NOMO-1 (cell line): ENCODE results near the gene ICA1.
"Not testable (repeated sequence)": the region's sequence is repeated elsewhere in the genome, so short reads cannot be mapped to it uniquely, and the experiment has no call there.

Experiments
- DNase-seq, 2 experiments: peaks; one replicate each; lab custom pipeline; 2025; ENCODE audit not compliant: unreplicated experiment in 2 of 2; lab: John Stamatoyannopoulos, UW

The ICA1 gene

DNA sequence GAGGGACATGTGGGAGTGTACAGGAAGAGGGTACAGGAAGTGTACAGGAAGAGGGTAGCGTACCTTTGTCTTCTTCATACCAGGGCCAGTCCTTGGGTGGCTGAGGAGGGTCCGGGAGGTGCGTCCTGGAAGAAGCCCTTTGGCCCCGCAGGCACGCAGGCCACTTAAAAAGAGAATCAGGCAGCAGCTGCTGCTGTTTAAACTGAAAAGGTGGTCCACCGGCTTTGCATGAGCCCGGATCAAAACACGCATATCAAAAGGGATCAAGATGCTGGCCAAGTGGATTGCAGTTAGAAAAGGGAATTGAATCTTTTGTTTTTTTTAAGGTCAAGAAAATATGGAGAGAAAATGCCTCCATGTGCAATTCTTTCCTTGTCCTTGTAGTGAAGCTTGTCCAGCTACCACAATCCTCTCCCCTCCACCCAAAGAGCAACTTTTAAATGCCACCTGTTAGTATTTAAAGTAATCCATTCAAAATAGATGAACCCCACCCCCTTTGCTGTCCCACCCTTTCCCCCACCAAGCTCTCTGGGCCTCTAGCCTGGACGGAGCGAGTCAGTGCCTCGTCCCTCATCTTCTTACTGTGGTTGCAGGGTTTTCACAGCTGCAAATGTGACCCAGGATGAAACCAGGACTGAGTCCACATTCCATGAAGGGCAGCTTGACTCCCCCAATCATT is 150.5 kb downstream of the ICA1 start:
- no peak for DNase-seq

DNA sequence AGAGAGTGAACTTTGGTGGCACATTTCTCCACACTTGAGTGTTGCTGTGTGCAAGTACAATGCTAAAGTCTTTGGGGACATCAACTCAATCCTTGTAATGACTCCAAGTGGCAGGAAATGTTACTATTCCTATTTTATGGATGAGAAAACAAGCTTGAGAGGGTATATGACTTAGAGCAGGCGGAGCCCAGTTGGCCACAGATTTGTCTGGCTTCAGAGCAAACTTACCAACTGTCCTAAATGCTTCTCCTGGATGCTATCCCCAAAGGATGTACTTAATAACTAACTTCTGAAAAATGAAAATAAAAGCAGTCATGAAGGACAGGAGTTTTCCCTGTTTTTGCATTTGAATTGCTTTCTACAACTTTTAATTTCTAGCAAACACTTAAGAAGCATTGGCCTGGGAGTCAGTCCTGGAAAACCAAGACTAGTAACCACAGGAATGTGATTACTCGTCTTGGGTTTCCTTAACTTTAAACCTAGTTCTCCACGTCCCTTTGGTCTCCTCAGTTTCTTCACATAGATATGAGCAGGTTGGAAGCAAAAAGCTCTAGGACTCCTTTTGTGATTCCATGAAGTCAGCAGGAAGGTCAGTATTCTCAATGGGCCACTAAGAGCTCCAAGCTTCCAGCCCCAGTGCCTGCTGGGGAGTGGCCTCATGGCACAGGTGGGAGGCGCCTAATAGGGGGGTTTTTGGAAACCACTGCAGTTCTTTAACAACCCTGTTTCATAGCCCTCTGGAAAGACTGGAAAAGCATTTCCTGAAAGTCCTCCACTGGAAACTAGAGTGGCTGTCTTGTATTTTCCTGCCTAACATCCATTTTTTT is 152.6 kb downstream of the ICA1 start:
- no peak for DNase-seq

DNA sequence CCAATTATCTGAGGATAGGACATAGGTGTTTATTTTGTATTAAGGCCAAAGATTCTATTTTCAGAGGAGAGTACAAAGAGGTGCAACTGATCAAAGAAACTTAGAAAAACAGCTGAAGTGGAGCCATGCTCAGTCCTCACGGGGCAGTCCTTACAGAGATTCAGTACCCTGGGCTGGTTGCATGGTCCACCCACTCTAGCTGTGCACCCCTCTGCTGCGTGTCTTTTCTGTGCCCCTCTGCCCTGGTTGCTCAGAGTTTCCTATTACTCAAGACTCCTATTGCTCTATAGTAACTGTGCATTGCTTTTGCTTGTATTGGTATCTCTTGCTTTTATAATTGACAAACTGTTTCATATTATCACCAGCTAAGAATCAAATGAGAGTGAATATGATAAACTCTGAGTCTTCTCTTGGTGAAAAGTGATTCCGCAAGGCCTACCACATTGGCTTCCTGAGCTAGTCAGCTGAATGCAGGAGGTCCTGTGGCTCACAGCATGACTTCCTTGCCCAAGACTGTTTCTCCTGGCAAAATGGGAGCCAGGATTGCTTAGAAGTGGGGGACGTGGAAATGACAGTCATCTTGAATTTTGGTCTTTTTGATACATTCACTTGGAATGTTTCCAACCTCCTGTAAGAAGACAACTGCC is 156.4 kb downstream of the ICA1 start:
- DNase-seq = no peak

DNA sequence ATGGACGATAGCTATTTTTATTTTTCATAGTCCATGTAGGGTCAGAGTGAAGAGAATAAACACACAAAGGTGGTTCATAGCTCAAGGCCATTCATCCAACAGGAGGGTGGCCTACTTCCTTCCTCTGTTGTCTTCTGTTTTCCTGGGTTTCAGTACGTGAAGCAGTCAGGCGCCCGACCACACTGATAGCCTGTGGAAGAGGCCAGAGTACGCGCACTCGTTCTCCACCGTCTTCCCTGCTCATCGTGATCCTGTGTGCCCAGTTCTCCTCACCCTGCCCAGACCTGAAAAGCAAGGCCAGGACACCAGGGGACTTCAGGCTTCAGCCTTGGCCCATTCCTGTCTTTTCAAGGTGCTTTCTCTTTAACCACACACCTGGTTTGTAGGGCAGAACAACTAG is 158.7 kb downstream of the ICA1 start:
- DNase-seq = no peak

DNA sequence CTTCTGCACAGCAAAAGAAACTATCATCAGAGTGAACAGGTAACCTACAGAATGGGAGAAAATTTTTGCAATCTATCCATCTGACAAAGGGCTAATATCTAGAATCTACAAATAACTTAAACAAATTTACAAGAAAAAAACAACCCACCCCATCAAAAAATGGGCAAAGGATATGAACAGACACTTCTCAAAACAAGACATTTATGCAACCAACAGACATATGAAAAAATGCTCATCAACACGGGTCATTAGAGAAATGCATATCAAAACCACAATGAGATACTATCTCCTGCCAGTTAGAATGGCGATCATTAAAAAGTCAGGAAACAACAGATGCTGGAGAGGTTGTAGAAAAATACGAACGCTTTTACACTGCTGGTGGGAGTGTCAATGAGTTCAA is 160.7 kb downstream of the ICA1 start:
- not testable (repeated sequence) for DNase-seq

DNA sequence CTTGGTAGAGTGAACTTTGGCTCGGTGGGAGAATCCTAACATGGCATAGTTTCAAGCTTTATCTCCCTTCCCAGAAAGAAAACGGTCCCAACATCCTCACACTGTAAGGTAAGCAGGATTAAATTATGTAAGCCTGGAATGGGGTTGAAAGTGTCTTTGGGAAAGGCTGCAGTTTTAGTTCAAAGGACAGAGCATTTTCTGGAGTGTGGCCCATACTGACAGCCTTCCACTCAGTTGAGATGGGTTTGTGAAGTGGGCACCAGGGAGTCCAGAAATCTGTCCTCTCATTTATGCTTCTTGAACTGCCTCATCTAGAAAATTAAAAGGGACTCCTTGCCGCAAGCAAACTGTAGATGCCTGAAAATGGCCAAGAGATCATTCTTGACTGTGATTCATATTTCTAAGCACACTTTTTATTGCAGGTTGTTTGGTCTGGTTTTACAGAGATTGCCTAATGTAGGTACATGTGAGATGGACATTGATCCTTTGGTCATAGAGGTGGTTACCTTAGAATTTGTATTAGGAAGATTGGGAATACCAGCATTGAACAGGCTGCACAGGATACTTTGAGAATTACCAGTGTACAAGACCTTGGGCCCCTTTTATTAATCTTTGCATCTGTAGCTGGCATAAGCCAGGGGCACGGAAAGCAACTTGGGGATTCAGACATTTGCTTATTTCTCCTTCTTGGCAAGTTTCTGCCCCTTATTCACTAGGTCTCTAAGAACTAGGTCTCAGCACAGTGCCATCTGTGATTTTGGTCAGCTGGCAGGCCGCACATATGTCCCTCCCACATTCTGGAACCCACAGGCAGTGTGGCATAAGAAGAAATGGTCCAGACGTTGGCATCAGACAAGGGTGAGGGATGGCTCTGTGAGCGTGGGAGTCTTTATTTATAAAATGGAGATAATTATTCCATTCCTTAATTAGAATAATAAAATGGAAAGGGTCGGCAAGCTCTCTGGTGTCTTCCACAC is 167.5 kb downstream of the ICA1 start:
- DNase-seq = no peak

DNA sequence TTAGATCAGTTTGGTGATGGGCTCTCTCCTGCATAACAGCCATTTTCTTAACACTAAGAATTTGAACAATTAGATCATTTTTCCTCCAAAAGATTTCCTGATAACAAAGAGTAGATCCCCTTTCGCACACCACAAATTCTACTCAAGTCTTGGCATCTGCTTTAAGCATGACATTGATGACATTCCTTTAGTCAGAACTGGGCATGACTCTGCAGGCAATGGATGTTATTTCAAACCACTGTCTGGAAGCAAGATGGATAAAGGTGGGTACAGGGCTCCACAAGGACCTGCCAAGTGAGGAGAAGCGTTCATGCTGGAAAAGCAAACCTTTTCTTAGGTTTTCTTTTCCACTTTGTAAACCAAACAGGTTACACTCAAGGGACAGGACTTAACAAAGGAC is 169.8 kb downstream of the ICA1 start:
- no peak for DNase-seq

DNA sequence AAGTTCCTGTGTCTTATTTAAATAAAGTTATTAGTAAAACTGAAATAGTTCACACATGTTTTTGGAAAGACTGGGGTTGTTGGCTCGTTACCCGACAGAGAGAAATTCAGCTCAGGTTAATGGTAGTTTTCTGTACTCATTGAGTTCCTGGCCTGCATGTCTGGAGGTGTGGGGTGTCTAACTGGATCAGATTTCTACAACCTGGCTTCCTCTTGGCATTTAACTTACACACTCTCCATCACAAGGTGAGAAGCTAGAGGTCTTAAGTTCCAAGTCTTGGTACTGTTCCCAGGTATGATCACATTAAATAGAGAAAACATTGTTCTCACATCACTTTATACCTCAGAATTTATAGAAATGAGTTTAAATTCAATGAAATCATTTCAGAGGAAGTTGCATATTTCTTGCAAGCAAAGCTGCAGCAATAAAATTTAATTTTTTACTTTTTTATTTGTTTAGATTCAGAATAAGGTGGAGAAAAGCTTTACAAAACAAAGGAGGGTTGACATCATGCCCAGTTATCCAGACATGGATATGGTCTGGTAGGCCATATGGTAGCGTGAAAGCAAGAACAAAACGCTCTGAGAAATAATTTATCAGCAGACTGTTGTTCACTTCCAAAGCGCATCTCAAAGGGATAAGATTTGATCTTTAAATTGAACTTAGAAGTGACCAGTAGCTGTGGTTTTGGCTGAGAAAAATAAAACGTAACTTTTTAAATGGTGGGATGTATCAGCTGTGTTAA is 172.8 kb downstream of the ICA1 start:
- no peak for DNase-seq

DNA sequence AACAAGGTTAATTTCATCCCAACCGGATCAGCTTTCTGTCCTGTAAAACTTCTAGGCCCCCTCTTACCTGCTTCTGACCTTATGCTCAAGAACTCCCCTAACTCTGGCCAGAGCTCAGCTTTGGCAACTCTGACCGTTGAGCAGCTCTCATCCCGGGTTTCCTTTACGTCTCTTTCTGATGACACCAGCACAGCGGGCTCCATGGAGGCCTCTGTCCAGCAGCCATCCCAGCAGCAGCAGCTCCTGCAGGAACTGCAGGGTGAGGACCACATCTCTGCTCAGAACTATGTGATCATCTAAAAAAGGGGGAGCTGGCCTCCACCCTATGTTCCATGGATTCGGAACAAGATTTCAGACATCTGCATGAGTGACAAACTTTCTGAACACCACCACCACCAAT is 175.7 kb downstream of the ICA1 start:
- no peak for DNase-seq

DNA sequence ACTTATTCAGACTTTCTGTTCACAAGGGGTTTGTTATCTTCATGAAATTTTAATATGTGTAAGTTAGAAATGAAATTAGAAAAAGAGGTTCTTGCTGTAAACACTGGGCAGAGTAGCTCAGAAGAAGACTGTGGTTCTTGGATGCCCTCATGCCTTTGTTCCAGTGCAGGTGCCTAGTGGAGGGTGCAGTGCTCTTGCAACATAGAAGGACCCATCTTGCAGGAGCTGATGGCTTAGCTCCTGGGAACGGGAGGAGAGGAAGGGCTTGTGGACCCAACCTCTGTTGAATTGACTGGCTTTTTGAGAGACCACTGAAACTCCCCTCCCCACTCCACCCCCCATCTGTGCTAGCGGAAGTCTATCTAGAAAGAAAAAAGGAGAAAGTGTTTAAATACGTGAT is 176.5 kb downstream of the ICA1 start:
- no peak for DNase-seq

DNA sequence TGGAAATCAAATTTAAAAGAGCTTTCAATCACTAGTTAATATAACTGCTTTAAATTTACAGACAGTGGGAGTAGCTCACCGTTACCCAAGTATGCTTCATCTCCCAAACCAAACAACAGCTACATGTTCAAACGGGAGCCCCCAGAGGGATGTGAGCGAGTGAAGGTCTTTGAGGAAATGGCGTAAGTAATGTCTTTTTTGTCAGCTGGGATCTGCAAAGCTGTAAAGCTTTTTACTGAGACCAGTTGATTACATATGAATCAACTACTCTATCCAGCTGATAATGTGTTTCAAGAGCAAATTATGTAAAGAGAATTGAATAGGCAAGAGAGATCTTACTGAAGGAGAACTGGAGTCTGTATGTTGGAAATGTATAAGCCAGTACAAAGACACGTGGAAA is 177.1 kb downstream of the ICA1 start:
- DNase-seq = no peak

DNA sequence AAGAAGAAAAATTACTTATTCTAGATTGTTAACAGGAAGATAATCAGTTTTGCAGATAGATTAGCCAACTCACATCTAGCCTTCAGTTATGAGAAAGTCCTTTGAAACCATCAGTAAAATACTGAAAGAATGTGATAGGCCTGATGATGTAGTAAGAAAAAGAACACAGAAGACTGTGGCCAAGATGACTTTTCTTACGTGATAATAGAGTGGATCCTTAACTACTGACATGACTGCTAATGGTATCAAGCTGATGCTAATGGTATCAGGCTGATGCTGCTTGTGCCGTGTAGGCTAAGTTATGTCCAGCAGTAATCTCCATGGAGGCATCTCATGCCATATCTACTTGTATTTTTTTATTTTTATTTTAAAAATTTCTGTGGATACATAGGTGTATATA is 179.2 kb downstream of the ICA1 start:
- no peak for DNase-seq

DNA sequence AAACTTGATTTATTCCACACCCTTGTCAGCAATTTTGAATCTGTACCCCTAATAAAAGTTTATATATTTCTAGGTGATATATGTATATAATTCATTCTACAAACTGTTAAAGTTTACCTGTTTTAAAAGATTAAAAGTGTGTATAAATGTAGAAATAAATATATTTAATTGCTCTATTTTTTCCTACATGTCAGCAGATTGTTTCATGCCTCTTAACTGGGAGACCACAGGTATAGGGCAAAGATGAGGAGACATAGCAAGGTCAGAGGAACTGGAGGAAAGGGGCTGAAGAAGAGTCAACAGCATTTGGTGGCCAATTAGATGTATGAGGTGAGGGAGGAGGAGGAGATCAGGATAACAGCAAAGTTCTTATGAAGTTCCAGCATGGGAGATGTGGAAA is 183.5 kb downstream of the ICA1 start:
- DNase-seq = no peak

DNA sequence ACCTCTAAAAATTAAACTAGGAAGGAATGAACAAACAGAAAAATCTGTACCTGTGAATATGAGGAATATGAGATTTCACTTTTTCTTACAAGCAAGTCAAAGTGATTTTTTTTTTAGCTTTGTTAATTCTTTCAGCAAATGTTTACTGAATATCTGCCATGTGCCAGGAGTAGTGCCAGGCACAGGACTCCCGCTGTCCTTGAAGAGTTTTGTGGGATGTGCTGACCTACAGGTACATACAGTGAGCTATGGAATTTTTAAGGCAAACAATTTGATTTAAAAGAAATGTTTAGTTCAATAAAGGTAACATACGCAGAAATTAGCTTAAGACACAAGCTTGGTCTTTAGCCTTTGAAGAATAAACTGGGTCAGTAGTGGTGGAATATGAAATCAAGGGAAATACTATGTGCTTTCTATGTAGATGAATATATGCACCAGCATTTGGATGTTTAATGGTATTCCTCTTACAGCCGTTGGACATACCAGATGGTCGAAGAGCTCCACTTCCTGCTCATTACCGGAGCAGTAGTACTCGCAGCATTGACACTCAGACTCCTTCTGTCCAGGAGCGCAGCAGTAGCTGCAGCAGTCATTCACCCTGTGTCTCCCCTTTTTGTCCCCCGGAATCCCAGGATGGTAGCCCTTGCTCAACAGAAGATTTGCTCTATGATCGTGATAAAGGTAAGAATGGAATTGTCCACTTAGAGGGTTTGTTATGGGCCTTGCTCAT is 191.4 kb downstream of the ICA1 start:
- no peak for DNase-seq

DNA sequence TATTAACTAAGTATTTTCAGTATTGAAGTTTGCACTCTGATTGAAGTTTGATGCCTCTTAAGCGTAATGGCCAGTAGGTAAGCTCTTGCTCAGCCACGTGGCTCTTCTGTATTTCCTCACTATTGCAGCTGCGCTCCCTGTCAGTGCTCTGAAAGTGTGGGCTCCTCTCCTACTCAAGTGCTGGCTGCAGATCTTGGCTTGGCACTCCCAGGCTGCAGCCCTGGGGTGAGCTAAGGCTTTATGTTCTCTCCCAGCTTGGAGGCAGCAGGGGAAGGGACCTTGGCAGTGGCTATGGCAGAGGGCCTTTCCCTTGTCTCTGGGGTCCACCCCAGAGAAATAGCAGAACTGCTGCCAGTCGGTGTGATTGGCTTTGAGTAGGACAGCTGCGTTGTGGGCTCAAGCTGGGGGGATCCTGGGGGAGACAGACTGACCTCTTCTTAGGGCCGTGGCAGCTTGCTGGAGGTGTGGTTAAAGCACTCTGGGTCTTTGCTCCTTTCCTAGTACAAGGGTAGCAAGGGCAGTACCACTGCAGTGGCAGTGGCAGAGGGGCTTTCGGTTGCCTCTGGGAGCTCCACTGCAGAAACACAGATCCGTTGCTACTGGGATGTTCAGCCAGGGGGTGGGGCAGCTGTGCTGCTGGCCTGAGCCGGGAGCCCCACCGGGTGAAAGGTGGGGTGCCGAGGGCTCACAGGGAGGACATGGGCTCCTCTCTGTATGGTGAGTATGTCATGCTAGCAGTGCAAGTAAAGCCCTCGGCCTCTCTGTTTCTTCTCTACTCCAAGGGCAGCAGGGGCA is 192.9 kb downstream of the ICA1 start:
- DNase-seq = no peak

DNA sequence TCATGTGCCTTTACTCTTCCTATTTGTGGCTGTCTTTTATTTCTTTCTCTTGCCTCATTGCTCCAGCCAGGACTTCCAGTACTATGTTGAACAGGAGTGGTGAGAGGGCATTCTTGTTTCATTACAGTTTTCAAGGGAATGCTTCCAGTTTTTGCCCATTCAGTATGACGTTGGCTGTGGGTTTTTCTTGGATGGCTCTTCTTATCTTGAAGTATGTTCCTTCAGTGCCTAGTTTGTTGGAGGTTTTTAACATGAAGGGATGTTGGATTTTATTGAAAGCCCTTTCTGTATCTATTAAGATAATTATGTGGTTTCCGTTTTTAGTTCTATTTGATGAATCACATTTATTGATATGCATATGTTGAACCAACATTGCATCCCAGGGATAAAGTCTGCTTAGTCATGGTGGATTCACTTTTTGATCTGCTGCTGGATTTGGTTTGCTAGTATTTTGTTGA is 196.6 kb downstream of the ICA1 start:
- no peak for DNase-seq

DNA sequence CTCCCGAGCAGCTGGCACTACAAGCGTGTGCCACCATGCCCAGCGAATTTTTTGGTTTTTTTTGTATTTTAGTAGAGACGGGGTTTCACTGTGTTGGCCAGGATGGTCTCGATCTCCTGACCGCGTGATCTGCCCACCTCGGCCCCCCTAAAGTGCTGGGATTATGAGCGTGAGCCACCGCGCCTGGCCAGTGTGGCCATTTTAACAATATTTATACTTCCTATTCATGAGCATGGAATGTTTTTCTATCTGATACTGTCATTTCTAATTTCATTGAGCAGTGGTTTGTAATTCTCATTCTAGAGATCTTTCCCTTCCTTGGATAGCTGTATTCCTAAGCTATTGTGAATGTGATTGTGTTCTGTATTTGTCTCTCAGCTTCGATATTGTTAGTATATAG is 197.1 kb downstream of the ICA1 start:
- DNase-seq = no peak

DNA sequence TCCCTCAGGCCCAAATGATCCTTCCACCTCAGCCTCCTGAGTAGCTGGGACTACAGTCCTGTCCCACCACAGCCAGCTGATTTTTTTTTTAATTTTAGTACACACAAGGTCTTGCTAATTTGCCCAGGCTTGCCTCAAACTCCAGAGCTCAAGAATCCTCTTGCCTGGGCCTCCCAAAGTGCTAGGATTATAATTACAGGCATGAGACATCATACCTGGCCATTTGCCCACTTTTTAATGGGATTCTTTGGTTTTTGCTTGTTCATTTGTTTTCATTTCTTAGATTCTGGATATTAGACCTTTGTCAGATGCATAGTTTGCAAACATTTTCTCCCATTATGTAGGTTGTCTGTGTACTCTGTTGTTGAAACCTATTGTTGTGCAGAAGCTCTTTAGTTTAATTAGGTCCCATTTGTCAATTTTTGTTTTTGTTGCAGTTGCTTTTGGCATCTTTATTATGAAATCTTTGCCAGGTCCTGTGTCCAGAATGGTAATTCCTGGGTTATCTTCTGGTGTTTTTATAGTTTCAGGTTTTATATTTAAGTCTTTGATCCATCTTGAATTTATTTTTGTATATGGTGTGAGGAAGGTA is 198.2 kb downstream of the ICA1 start:
- no peak for DNase-seq
